ENCODE data around the gene SSTR5.

The SSTR5 gene

DNA sequence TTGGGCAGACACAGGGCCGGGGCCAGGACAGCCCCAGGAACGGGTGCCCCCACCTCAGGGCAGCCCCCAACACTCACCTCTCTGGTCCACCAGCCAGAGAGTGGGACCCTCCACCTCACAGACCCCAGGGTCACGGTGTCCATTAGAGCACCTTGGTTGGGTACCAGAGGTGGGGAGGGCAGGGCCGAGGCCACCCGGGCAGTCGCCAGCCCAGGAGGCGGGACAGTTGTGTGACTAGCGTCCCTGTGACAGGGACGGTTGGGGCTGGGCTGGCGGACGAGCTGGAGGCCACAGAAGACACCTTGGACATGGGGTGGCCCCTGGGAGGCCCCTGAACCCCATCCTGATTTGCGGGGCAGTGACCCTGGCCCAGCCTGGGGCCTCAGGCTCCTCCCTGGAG lies 35.2 kb downstream of the SSTR5 start:
- DNase-seq = no peak

DNA sequence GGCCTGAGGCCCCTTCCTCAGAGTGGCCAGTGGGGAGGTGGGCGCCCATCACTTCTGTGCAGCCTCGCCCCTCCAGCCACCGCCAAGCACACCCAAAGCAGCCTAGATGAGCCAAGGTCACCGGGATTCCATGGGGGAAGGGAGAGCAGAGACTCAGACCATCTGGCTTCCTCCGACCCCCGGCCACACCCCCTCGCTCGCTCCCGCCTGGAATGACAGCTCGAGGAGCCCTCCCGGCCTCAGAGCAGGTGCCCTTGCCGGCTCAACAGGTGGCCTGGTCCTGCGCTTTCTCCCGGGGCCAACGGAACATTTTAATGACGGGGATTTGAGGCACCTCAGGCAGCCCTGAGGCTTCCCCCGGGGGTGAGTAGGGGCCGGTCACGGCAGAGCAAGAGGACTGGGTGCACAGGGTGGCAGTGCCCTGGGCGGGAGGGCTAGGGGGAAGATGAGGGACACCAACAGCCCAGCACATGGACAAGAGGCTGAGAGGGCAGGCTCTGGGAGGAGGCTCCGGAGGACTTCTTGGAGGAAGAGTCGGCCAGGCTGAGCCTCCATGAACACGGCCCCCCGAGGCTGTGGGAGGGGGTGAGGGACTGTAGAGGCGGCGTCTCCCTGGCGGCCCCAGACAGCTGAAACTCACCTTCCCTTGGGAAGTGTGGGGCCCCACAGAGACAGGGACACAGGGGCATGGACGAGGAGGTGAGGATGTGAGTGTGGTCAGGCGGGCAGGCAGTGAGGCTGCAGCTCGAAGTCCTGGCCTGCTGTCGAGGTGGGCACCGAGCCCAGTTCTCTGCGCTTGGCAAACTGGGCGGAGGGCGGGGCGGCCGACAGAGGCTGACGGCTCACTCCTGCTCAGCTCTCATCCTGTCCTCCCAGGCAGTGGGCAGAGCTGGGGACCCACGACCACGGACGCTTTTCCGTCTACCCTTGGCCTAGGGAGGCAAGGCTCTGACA lies 36.0 kb downstream of the SSTR5 start:
- peak; percentile 62 for DNase-seq

DNA sequence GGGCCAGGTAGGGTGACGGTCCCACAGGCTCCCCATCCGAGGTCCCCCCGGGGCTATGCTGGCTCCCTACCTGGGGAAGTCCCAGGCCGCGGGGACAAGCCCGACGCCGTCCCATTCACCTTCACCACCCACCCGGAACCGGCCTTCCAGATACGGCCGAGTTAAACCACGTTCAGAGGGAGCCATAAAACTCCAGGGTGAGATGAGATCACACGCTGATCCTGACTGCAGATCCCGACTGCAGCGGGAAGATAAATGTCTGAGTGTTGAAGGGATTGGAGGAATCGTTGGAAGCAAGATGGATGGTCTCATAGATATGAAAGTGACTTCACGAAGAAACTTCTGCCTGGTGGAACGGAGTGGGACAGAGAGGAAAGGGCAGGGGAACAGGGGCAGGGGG lies 37.1 kb downstream of the SSTR5 start:
- no peak for DNase-seq

DNA sequence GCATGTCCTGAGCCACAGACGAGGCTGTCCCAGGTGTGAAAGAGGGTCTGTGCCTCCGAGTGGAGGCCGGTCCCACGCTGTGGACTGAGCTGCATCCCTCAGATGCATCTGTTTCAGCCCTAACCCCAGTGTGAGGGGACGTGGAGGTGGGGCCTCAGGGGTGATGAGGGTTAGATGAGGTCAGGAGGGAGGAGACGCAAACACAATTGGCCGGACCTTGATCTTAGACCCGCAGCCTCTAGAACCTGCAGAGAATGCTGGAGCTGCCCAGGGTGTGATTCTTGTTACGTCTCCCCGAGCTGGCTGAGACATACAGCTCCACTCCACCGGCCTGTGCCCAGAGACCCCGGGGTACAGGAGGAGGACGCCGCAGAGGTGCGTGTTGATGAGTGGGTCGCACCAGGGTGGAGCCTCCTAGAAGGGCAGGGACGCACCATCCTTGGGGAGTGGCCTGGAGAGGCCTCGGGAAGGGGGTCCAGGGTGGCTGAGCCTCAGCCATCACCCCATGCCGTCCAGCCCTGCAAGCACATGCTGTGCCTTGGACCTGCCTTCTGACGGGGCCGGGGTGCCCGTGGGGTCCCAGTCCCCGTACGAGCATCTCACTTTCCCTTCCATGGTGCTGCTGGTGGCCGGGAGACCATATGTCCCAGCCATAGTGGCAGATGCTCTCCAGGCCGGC lies 40.1 kb downstream of the SSTR5 start:
- DNase-seq = no peak

DNA sequence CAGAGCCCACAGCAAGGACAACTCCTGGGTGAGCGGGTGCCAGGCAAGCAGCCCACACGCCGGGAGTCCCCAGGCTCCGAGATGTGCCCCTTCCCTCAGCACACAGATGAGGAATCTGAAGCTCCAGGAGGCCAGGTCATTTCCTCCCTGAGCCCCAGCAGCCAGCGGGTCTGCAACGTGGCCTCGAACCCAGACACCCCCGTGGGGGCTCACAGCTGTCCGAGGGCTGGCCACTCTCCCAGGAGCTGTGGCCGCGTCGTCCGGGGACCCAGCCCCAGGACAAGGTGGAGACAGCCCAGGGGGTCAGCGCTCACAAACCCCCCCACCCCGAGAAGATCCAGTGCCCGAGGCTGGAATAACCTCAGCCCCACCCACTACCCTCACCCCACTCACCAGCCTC lies 40.9 kb downstream of the SSTR5 start:
- DNase-seq = no peak

DNA sequence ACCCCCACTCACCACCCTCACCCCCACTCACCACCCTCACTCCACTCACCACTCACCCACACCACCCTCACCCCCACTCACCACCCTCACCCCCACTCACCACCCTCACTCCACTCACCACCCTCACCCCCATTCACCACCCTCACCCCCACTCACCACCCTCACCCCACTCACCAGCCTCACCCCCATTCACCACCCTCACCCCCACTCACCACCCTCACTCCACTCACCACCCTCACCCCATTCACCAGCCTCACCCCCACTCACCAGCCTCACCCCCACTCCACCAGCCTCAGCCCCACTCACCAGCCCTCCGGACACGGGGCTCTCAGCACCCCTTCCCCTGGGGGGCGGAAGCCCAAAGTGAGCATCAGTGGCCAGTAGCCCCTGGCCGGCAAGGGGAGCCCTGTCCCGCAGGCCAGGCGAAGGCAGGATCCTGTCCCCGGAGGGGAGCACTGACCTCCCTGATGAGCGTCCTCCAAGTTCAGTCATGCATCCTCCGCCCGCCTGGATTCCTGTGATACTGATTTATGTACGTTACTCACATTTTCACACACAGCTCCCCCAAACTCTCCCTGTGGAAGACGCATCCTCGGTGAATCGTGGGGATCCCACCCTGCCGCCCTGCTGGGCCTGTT lies 41.5 kb downstream of the SSTR5 start:
- DNase-seq = no peak

DNA sequence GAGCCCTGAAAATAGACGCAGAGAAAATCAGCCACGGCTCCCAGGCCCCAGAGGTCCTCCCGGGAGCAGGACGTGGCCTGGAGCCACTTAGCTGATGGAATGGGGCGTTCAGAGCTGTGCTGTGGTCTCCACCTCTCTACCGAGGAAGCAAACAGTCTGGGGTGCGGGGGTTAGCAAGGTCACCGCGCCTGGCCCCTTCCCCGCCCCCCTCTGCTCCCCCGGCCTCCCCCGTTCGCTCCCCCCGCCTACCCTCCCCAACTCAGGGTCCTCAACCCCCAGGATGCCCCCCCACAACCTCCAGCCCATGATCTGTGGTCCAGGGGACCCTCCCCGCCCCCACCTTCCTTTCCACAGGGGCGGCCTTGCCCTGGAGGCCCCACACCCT lies 44.1 kb downstream of the SSTR5 start:
- DNase-seq = no peak

DNA sequence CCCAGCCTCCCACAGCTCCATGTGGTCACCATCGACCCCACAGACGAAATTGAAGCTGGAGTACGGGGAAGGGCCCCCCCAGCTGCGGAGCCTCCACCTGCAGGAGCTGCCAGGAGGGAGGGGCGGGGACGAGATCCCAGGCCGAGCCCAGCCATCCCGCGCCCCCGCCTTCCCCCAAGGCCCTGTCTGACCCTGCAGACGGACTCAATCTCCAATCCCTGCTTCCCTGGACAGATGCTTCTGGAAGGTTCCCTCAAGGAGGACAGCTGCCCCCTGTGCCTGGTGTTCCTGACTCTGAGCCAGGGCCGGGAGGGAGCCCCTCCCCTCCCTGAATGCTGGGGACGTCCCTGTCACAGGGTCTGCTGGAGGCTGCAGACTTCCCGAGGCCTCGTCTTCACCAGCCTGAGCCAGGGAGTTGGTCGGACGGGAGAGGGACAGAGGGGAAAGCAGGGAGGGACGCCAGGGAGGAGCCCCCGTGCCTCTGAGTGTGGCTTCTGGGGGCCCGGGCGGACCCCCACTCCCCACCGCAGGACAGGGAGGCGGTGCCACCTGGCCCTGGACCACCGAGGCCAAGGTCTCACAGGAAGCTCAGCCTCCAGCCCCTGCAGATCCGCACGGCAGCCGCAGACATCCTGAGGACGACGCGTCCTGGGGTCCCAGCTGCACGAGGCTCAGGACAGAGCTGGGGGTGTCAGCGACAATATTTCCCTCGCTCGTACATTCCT lies 44.8 kb downstream of the SSTR5 start:
- DNase-seq = no peak

DNA sequence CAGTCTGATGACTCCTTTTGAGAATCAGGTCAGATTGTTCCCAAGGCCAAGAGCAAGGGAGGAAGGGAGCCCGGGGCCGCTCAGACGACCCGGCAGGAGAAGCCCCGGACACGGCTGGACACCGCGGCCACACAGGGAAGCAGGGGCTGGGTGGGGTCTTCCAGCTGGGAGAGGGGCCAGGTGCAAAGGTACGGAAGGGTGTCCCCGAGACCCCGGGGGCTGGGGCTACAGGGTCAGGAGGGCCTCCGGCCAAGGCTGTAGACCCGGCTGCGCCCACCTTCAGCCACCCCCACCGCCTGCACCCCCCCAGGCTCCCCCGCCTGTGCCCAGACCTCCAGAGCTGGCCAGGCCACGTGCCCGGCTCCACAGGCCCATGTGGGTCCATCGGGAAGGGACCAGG lies 45.4 kb downstream of the SSTR5 start:
- DNase-seq = no peak

DNA sequence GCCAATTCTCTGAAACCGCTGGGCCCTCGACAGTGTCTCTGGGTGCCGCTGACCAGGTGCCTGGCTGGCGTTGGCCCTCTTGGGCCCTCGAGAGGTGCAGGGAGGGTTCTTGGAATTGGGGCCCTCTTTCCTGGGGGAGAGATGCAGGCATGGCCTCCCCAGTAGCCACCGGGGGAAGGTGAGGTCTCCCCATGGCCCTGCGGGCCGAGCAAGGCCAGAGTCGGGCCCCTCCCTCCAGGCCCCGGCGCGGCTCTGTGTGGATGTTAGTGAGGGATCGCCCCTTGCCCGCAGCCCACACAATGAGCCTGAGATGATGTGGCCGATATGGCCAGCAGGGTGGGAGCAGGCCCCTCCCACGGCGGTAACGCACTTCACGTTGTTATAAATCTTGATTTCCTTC lies 46.6 kb downstream of the SSTR5 start:
- DNase-seq = no peak

DNA sequence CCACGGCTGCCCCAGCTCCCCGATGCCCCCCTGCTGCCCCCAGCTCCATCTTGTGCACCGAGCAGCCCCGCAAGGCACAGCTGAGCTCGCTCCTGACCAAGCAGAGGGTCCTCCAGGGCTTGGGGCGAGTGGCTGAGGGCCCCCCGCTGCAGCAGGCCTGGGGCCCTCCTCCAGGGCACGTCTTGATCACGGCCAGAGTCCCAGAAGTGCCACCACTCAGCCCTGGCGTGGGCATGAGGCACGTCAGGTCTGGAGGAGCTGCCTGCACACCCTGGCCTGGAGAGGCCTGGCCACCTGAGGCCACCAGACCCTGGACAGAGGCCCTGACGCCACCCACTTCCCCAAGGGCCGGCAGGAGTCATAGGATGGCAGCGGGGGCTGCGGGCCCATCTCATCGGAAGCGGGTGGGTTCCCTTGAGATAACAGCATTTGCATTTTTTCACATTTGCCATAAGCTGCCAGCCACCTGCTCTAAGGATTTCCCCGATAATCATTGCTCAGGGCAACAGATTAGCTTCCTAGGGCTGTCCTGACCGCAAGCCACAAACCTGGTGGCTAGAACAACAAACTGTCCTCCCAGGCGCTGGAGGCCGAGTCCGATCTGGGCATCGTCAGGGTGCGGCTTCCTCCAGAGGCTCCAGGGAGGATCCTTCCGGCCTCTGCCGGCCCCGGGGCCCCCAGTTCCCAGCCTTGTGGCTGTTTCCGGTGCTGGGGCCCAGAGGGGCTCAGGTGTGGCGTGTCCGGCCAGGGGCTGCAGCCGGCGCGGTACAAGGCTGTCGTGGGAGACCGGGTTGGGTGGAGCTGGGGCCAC lies 47.4 kb downstream of the SSTR5 start:
- no peak for DNase-seq

DNA sequence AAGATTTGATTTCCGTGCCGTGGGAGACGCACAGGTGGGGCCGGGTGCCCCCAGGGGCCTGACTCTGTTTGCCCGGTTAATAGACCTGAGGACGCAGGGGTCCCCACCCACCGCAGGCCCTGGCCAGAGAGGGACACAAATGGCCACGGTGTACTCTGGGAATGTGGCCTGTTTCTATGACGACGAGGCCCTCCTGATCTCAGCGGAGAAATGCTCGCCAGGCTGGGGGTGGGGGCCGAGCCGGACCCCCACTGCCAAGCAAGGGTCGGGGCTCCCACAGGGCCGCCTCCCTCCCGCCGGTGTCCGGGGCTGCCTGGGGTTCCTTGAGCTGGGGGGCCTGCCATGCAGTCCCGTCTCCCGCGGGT lies 48.0 kb downstream of the SSTR5 start:
- DNase-seq = no peak

DNA sequence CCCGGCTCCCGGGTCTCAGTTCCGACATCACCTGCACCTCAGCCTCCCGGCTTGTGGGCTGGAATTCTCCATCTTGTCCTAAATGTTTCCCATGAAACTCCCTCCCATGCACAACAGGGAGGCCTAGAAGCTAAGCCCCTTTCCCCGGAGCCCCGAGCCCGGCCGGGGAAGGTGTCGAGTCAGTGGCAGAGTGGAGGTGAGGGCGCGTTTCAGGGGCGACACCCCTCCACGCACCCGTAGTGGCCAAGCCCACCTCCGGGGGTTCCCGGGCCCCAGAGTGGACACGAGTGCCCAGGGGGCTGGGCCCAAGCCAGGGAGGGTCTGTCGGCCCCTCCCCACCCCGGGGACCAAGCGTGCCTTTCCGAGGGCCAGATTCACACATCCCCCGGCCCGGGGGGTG lies 48.5 kb downstream of the SSTR5 start:
- no peak for DNase-seq

DNA sequence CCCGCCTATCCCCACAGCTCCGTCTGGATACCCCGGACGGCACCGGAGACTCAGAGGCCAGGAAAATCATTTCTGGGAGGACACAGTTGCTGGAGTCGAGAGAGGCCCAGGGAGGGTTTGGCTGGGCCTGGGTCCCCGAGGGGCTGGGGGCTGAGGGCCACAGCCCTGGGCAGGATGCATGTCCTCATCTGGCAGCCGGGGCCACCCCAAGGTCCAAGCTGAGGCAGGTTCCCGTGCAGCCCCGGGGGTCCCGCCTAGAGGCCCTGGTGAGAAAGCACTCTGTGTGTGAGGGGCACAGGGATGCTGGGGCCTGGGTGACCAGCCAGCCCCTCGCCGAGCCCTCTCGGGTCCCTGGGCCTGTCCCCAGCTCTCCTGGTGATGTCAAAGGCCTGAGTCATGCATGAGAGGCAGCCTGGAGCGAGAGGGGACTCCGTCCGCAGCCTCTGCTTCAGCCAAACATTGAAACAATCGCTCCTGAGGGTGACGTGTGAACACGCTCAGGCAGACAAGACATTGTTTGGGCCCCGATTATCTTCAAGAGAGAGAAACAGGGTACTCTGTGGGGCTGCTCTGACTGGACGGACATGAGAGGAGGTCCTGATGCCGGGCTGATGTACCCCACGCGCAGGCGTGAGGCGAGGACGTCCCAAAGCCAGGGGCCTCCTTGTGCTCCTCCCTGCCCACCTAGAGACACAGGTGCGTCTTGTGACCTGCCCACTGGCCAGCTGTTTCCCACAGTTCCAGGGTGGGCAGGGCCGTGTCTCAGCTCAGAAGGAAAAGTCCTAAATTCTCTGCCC lies 49.3 kb downstream of the SSTR5 start:
- no peak for DNase-seq

DNA sequence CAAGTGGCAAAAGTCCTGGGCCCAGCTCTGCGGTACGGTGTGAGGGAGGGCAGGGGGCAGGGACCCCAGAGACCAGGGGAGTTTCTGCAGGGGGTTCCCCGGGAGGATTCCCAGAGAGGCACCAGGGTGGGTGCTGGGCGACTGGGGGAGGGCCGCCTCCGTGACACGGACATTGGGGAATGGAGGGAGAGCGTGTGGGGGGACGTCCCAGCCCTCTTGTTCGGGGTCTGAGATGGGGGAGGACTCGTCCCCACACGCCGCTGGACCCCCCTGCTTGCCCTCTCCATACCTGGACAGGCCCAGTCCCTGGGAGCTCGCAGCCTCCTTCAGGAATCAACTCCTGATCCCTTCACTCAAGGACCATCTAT lies 49.8 kb downstream of the SSTR5 start:
- no peak for DNase-seq

DNA sequence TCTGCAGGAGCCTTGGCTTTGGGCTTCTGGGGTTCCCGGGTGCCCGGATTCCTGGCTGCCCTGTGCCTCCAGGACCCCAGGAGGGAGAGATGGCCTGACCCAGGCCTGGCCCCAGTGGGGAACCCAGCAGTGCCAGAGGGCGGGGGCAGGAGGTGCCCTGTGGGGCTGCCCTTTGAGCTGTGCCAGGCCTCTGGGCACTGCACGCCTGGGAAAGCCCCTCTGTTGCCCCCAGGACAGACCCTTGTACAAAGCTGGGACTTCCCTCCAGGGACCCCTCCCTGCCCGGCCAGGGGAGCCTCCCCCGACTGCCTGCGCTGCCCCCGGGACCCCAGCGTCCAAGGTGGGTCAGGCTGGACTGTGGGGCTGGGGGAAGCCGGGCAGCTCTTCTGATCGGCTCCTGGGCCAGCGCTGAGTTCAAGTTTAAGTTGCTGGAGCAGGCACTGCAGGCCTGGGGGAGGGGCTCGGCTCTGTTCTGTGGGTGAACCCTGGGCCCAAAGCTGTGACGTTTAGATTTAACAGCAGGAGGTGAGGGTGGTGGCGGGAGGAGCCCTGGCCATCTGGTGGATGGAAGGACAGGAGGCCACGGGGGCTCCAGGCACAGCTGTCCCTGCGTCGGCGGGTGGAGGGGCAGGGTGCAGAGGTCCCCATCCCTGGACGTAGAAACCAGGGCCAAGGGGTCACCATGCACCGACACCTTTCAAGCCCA lies 51.1 kb downstream of the SSTR5 start:
- DNase-seq = no peak

DNA sequence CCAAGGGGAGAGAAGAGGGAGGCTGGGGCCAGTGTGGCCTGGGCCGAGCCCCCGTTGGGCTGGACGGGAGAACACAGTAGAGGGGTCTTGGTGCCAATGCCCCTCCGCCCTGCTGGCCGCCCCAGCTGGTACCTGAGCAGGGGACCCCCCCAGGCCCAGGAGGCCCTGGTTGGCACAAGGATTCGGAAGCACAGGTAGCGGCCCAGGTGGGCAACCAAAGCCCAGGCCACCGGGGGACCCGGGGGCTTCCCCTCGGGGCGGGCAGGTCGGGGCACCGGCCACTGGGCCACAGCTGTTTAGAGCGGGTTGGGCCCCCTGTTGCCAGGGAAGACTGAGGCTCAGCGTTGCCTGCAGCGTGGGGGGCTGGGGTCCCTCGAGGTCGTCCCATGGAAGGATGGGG lies 51.7 kb downstream of the SSTR5 start:
- DNase-seq = no peak

DNA sequence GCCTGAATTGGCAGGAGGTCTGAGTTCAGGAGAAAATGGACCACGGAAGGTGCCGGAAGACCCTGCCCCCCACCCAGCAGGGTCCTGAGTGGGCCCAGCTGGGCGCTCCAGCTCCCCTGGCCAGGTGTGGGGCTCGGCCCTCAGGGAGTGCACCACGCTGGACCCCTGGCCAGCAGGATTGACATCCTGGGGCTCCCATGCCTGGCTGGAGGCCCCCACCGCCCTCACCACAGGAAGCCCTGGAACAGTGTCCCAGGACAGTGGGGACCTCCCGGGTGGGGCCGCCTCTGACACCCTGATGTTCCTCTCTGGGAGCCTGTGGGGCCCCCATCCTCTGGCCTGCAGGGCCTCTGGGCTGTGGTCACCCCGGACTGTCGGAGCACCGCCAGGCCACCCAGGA lies 52.2 kb downstream of the SSTR5 start:
- DNase-seq = no peak

DNA sequence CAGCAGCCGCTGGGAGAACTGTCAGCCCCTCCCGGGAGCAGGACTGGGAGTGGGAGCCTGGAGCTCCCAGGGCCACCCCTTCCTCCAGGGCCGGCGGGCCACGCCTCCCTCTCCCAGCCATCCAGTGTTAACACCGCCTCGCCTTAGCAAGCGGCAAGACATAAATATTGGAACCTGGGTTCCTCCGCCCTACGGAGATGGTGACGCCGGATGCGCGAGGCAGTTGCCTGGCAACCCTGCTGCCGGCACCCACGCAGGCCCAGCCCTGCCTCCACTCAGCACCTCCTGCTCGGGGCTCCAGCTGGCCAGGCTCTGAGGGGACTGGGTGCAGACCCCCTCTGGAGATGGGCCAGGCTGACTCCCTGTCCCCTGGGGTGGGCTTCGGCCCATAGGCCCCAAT lies 52.9 kb downstream of the SSTR5 start:
- DNase-seq = no peak

DNA sequence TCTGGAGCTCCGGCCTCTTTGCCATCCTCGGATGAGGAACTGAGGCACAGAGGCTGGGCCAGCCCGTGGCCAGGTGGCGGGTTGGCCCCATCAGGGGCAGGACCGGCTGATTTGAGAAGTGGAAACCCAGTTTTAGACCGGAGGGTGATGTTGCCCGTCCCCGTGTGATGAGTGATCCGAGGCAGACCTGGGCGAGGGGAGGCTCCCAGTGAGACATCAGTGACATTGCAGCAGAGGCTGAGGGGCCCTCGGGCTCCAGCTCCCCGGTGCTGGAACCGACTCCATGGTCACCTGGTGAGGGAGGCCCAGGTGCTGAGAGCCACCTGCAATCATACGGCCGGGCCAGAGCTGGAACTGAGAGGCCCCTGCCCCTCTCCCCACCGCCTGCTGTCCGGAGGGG lies 53.5 kb downstream of the SSTR5 start:
- DNase-seq = no peak

DNA sequence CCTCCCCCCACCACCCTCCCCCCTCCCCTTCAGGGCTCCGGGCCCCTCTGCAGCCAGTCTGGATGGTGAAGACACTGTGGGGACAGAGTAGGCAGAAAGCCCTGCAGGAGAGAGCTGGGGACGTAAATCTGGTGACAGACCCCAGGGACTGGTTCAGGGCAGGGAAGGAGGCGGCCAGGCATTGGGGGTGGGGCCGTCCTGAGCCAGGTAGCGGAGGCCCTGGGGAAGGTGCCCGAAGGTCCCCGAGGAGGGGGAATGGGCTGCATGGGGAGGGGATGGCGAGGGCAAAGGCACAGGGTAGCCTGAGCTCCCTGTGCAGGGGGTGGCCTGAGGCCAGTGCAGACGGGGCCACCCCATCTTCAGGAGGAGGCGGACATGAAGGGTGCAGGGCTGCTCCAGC lies 54.0 kb downstream of the SSTR5 start:
- no peak for DNase-seq
